Stimulated activated CD8-positive, alpha-beta memory T cell treated with anti-CD3 and anti-CD28 coated beads, Interleukin-15, amount 100 ng/mL, for 4 hours (primary cell): Measurements from ENCODE around the gene PIN4.
"Not testable (repeated sequence)": the region's sequence is repeated elsewhere in the genome, so short reads cannot be mapped to it uniquely, and the experiment has no call there.

Experiments used
- DNase-seq, 2 donors: peaks; one replicate each; pipeline ENCODE4 v3.0.0-alpha.2; 2020; ENCODE audit warnings: low read depth in 2 of 2

The PIN4 gene

DNA sequence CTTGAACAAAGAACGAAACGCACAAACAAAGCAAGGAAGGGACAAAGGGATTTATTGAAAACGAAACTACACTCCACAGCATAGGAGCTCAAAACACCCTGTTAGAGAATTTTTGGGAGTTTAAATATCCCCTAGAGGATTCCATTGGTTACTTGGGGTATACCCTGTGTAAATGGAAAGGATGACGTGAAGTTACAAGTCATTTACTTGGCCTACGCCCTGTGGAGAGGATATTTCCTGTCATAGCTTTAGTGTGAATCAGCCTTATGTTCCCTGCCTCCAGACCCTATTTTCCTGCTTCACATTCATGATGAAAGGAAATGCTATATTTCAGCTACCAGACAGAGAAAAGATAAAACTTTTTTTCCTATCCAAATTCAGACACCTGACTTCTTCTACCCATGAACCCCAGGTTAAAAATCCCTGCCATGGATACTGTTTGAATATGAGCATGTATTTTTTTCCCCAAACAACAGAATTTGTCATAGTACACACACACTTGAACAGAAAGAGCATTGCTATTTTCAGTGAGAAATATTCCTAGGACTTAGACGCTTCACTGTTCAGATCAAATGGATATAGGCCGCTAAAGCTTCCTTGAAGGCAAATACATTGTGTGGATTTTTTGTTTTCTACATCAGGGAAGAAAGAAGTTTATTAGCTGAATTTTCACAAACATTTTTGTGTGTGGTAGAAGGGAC is 20.4 kb downstream of the PIN4 start:
- DNase-seq: no peak

DNA sequence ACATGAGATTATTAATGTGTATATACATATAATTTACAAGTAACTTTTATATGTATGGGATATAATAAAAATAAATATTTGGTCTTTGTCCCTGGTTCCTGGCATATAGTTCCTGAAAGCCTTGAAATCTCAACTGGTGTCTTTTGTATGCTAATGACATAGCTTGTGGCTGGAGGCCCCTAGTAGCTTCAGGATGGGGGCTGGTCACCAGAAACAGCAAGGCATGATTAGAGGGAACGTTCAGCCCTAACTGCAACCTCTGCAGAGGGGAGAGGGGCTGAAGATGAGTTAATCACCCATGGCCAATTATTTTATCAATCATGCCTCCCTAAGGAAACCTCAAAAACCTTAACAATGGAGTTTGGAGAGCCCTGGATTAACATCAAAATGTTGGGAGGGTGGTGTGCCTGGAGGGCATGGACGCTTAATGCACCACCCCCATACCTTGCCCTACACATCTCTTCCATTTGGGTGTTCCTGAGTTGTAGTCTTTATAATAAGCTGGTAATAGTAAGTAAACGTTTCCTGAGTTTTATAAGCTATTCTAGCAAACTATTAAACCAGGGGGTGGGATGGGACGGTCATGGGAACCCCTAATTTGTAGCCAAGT is 21.3 kb downstream of the PIN4 start:
- DNase-seq: no peak

DNA sequence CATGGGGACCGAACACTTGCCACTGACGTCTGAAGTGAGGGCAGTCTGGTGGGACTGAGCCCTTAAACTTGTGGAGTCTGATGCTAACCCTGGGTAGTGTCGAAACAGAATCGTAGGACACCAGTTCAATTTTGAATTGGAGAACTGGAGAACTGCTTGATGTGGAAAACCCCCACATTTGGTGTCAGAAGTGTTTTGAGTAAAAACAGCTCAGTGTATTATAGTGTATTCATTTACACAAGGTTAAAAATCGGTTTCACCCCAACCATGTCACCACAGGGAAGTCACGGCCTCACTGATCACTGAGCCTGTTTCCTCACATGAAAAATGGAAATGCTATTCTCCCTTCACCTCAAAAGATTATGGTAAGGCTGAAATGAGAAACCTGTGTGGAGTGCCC is 21.9 kb downstream of the PIN4 start:
- no peak for DNase-seq

DNA sequence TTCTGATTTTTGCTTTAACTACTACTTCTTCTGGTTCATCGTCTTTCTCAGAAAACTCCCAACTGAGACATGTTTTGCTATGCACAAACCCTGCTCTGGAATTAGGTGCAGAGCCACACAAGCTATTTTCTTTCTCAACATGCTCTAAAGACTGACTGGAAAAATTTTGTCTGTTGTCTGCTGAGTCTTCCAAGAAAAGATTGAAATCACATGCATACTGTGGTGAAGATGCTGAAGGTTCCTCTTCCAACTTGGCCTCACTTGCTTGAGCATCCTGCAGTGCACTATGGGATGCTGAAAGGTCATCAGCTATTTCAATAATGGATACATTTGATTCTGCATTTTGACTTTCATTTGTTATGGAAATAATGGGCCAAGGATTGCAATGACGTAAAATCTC is 24.1 kb downstream of the PIN4 start:
- DNase-seq: no peak

DNA sequence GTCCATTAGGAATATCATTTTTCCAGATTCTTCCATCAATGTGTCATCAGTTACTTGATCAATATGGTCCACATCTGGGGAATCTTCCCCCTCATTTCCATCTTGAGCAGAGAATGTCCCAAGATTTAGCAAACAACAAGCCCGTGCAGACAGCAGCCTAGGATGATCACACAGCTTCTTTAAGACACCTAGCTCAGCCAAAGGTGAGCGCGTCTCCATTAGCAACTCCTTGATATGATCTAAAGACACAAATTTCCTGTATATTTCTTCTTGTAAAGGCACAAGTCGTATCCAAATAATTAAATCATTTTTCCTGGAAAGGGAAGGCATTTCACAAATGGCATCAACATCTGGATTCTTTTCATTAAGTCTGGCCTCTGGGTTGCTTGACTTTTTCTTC is 25.8 kb downstream of the PIN4 start:
- DNase-seq: no peak

DNA sequence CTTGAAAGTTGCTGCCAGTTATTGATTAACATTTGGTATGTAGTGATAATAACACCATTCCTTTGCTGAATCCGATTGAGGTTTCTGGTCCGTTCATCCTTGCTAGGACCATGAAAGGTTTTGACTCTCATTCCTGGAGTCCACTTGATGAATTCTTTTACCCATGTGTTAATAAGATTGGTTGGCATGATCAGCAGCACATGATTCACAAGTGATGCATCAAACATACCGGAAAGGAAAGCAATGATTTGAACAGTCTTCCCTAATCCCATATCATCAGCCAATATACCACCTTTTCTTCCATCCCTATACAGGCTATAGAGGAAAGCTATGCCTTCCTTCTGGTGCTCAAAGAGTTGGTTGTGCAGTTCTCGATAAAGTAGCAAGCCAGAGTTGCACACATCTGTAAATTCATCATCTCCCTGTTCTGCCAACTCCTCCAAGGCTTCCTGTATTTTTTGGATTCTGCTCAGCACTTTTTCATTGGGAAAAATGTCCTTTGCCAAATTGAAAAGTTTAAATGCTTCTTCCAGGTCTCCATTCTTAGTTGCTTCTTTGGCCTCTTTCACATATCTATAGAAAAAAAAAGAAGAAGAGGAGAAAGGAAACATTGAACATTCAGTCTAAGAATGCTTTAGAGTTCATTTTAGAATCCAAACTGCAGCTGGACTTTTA is 26.7 kb downstream of the PIN4 start:
- no peak for DNase-seq

DNA sequence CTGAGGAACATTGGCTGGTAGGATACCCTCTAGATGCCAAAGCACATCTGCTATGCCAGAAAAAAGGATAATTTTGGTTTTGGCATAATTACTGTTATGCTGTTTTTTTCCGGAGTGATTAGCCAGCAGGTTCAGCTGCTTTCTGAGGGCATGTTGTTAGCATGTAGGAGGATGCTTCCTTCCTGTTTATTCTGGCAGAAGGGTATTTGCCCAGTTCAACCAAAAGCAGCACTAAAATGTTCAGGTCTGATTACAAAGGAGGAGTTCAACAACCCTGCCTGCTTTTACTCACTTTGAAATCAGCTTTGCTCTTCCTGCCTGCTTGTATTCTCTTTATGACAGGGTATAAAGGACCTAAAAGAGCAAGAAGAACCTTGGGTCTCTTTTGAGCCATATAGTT is 35.4 kb downstream of the PIN4 start:
- no peak for DNase-seq

DNA sequence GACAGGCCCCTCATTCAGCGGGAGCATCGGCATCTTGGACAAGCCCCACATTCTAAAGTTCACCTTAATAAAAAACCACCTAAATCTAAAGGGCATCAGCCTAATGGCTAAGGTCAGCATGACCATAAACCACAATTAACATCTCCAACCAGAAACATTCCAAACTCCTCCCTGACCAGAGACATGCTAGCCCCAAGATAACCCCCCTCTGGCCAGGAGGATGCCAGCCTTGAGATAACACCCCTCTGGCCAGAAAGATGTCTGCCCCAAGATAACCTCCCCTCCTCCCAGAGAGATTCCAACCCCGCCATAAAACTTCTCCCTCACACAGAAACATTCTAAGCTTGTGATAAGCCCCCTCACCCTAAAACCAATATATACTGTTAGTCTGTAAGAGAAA is 38.8 kb downstream of the PIN4 start:
- DNase-seq: not testable (repeated sequence)

DNA sequence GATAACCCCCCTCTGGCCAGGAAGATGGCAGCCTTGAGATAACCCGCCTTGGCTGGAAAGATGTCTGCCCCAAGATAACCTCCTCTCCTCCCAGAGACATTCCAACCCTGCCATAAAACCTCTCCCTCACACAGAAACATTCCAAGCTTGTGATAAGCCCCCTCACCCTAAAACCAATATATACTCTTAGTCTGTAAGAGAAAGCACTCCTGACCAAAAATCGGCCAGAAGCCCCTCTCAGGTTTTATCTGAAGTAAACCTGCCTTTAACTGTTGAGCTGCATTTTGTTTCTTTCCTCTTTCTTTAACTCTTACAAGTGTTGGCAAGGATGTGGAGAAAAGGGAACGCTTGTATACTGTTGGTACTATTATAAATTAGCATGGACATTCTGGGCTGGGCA is 48.7 kb downstream of the PIN4 start:
- no peak for DNase-seq

DNA sequence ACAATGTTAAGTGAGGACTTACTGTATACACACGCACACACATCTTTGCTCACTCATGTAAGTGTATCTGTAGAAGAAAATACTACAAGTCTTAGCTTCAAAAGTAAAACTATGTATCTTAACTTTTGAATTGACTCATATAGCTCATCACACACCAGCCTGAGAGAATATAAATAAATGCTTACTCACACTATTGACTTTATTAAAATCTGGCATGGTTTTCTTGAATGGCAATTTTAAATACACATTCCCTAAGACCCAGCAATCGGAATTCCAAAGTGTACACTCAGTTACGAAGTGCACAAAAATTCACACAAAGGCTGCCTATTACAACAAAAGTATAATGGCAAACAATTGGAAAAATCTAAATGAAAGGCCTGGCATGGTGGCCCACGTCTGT is 55.3 kb downstream of the PIN4 start:
- DNase-seq: no peak

DNA sequence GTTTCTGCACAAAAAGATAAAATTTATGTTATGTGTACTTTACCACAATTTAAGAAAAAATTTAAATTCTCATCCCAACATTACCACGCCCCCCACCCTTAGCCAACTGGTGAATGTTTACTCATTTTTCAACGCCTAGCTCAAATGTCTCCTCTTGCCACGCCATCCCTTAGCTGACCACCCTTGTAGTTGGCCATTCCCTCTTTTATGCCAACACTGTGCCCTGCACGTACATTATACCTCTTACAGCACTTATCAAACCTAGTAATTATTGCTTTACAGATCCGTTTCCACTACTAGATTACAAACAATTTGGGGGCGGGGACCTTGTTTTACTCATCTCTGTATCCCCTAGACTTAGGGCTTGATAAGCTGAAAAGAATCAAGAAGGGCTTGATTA is 56.6 kb downstream of the PIN4 start:
- no peak for DNase-seq

DNA sequence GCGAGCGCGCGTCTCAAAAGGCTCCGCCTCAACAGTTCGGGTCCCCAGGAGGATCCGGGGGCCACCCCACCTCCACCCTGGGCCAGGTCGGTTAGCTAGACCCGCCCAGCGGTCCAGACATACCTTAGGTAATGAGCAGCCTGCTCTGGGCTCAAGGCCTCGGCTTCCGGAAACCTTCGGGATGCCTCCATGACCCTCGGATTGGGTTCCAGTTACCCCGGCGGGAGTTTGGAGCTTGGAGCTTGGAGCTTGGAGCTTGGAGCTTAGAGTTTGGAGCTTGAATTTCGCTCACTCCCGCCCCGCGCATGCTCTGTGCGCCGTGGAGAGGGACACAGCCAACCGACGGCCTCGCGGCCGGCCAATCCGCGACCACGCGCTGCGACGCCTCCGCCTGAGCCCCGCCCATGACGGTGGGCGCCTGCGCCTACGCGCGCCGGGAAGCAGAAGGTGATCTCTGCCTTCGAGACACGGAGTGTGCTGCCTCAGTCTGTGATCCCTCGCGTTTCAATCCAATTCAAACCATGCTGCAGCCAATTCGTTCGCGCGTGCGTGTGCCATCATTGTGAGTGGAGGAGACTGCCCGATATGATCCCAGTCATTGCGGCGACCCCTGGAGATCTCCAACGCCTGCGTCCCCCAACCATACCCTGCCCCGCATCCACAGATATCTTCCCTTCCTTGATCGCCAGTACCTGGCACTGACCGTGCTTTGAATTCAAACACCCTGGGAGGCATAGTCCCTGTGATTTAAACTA is 57.3 kb downstream of the PIN4 start, which contains the start of gene ERCC6L:
TSS of gene ERCC6L (minus strand) at position 307 of the 755 bp plus-strand sequence. CDS start at position 191, 116 bp downstream.
- DNase-seq: peak; percentile 64 to 68

DNA sequence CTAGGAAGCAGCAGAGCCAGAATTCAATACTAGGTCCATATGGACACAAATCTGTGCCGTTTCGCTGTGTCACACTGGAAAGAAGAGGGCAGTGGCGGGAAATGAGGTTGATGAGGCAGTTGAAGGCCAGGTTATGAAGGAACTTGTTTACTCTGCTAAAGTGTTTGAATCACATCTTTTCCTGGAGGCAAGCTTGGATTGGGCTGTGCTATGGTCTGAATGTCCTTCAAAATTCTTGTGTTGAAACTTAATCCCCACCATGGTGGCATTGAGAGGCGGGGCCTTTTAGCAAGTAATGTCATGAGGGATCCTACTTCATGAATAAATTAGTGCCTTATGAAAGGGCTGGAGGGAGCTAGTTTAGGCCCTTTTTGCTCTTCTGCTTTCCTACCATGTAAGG is 59.4 kb downstream of the PIN4 start:
- DNase-seq: no peak

DNA sequence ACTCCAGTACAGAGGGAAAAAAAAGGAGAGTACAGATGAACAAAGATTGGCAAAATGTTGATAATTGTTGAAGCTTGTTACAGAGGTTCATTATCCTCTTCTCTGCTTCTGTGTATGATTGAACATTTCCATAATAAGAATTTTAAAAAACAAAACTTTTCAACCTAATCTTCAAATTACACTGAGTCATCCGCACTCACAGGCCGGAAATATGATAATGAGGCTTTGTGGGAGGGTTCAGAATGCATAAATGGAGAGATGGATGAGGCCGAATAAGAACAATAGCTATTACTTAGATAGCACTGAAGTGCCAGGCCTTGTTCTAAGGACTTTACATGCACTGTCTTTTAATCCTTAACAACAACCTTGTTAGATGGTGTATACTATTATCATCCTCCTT is 61.9 kb downstream of the PIN4 start:
- no peak for DNase-seq

DNA sequence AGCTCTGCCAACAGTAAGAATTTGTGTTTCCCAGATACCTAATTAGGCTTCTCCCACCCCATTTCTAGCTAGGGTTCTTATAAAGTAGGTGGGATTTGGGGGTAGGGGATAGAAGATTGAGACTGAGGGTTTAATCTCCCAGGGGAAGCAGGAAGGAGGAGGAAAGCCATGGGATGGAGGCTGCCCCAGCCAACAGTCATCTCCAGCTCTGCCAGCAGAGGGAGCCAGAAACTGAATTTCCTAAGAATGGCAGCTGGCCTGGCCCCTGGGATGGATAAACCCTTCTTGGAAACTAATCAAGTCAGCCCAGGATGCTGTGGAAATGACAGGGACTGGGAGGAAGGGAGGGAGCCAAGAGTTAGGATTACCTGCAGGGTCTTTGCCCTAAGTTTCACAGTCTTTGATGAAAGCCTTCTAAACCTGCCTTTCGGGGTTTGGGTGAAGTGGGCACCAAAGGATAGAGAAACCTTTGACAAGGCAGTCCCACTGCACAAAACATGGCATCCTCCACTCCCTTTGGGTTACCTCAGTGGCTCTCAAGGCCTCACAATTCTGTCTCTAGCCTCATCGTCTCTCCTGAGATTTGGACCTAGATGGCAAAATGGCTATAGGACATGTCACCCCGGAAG is 64.0 kb downstream of the PIN4 start:
- no peak for DNase-seq

DNA sequence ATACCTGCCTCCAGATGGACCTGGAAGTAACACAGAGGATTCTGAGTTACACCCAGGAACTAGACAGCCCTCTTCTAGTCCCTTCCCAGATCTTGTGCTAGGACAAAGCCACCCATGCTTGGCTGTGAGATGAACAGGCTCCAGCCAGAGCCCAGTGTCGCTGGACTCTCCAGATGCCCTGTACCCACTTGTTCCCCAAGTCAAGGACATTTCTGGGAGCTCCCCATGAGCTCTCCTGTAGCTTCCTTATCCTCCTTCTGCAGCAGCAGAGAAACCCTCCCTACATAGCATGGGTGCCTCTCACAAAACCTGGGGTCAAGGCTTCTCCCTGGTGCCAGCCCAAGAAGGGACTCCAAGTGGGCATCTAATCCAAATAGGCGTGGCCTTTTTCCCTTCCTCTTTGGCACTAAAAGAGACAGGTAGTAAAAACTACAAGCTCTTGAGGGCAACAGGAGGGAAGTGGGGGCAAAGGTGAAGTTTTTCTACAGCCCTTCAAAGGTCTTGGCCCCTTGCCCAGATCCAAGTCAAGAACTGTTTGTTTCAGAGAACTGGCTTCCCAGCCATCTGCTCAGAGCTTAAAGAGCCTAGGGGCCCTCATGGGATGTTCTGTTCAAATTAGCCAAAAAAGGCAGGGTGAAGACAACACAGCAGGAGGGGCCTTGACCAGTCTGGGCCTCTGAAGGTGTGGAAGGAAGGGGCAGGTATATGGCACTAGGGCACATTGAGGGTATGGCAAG is 65.8 kb downstream of the PIN4 start:
- no peak for DNase-seq
